Fibroblast of lung (primary cell): Measurements from ENCODE around the gene MLKL.

Experiments used
- CTCF ChIP-seq, 2 donors: IDR thresholded peaks in 1 of 2; conservative IDR thresholded peaks in 1 of 2; 1 replicate in 1 of 2; 2 replicates in 1 of 2; pipeline ENCODE4 v1.5.1; 2011 to 2012; ENCODE audit warnings: low read length in 2 of 2, control low read depth in 1 of 2, inconsistent platforms in 1 of 2, low read depth in 1 of 2, mild to moderate bottlenecking in 1 of 2
- EZH2 ChIP-seq: IDR thresholded peaks from 2 replicates; pipeline ENCODE4 v1.5.1; 2012; ENCODE audit warnings: low read length, control low read depth, mild to moderate bottlenecking; ENCODE audit errors: missing control alignments

- no peak for TF ChIP-seq CTCF (conservative IDR thresholded peaks at IDR 0.05 in 1 of 2, IDR thresholded peaks at IDR 0.05 in 1 of 2; ENCODE audit: low read depth in 1 of 2, low read length in 2 of 2)
- no peak for TF ChIP-seq EZH2
Measured at GRCh38 chr16:74716355-74716754, 15.7 kb upstream of the MLKL start.
